ENCODE measurements around the gene NRG4. TPM values are rescaled to one million over a fixed set of nuclear protein-coding genes. Genes with fewer than 3 reads are reported as not detected.

The NRG4 gene
- total RNA-seq, 1 donor from 2014 or later, result 0.36 TPM

DNA sequence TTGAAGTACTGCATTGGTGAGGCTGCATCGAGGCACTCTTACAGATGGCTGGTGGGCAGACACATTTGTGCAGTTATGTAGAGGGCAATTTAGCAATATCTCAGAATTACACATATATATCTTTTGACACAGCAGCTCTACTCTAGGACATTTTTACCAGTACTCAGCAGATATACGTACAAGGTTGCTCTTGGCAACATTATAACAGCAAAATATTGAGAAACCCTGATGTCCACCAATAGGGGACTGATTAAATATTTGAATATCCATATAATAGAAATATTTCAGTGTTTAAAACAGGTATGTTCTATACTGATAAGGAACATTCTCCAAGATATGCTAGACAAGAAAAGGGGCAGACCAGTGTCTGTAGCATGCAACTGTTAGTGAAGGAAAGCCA, 116.5 kb downstream of the NRG4 start:
- H2AFZ ChIP-seq (replicated peaks), result no peak overlapping the region
- TF ChIP-seq, protein P1, sequence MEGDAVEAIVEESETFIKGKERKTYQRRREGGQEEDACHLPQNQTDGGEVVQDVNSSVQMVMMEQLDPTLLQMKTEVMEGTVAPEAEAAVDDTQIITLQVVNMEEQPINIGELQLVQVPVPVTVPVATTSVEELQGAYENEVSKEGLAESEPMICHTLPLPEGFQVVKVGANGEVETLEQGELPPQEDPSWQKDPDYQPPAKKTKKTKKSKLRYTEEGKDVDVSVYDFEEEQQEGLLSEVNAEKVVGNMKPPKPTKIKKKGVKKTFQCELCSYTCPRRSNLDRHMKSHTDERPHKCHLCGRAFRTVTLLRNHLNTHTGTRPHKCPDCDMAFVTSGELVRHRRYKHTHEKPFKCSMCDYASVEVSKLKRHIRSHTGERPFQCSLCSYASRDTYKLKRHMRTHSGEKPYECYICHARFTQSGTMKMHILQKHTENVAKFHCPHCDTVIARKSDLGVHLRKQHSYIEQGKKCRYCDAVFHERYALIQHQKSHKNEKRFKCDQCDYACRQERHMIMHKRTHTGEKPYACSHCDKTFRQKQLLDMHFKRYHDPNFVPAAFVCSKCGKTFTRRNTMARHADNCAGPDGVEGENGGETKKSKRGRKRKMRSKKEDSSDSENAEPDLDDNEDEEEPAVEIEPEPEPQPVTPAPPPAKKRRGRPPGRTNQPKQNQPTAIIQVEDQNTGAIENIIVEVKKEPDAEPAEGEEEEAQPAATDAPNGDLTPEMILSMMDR (IDR thresholded peaks at IDR 0.05), result no peak
- TF ChIP-seq EZH2phosphoT487 (IDR thresholded peaks at IDR 0.05), result no peak
- no peak for TF ChIP-seq EZH2 (IDR thresholded peaks at IDR 0.05)
- H3K4me3 ChIP-seq, result no peak overlapping the region
- H3K4me1 ChIP-seq, result no peaks in the 10 kb centered on the region
- DNase-seq (ENCODE audit: low spot score), result no peak
- H3K36me3 ChIP-seq, result no peaks in the 10 kb centered on the region
- no peaks in the 10 kb centered on the region for H3K9me3 Mint-ChIP-seq
- H3F3A ChIP-seq (ENCODE audit: low read depth), result peaks cover 2% of the 10 kb centered on the region
- H3K27ac ChIP-seq, result no peak overlapping the region
- no peaks in the 10 kb centered on the region for H3K27me3 Mint-ChIP-seq (ENCODE audit: insufficient read depth, low read depth)
- no peak overlapping the region for H3K27ac Mint-ChIP-seq
- H3K4me3 Mint-ChIP-seq, result no peak overlapping the region
- H3K9me3 ChIP-seq (ENCODE audit: low read depth), result no peaks in the 10 kb centered on the region
- no peaks in the 10 kb centered on the region for H3K79me2 ChIP-seq (ENCODE audit: low read depth)
- no peak overlapping the region for H3K9ac ChIP-seq
- no peaks in the 10 kb centered on the region for H3K27me3 ChIP-seq
- no peaks in the 10 kb centered on the region for H4K20me1 ChIP-seq (ENCODE audit: low read depth)
- peaks cover 2% of the 10 kb centered on the region for H3K36me3 Mint-ChIP-seq
- H3K4me2 ChIP-seq, result no peak overlapping the region
- no peaks in the 10 kb centered on the region for H3K4me1 Mint-ChIP-seq

DNA sequence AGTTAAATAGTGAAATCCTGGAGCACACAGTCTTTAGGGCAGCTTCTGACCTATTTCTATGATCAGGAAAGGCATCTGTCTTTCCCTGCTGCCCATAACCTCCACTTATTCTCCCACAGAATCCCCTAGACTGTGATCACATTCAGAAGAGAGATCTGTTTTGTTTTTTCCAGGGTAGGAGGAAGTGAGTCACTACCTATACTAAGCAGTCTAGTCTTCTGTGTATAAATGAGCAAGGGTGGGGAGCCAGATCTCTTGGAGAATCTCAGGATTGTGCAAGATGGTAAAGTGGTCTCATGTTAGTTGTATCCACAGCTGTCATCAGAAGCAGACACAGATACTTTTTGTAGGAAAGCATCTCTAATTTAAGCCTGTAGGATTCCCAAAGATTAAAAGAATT, 120.3 kb downstream of the NRG4 start:
- H3K27ac ChIP-seq, result no peak overlapping the region
- H3K27me3 ChIP-seq, result no peaks in the 10 kb centered on the region
- H3K4me1 Mint-ChIP-seq, result no peaks in the 10 kb centered on the region
- no peaks in the 10 kb centered on the region for H3K27me3 Mint-ChIP-seq (ENCODE audit: insufficient read depth, low read depth)
- no peaks in the 10 kb centered on the region for H3K9me3 ChIP-seq (ENCODE audit: low read depth)
- no peaks in the 10 kb centered on the region for H4K20me1 ChIP-seq (ENCODE audit: low read depth)
- no peak overlapping the region for H3K9ac ChIP-seq
- H3K27ac Mint-ChIP-seq, result no peak overlapping the region
- no peaks in the 10 kb centered on the region for H3F3A ChIP-seq (ENCODE audit: low read depth)
- no peaks in the 10 kb centered on the region for H3K9me3 Mint-ChIP-seq
- TF ChIP-seq, protein P1 (IDR thresholded peaks at IDR 0.05), result no peak
- TF ChIP-seq EZH2 (IDR thresholded peaks at IDR 0.05) (no peak), EZH2phosphoT487 (IDR thresholded peaks at IDR 0.05) (no peak)
- no peak overlapping the region for H2AFZ ChIP-seq (replicated peaks)
- H3K4me2 ChIP-seq, result no peak overlapping the region
- no peaks in the 10 kb centered on the region for H3K79me2 ChIP-seq (ENCODE audit: low read depth)
- H3K4me3 ChIP-seq, result no peak overlapping the region
- H3K4me3 Mint-ChIP-seq, result no peak overlapping the region
- DNase-seq (ENCODE audit: low spot score), result no peak
- peaks cover 5% of the 10 kb centered on the region for H3K36me3 Mint-ChIP-seq
- no peaks in the 10 kb centered on the region for H3K4me1 ChIP-seq
- H3K36me3 ChIP-seq, result no peaks in the 10 kb centered on the region

Small RNA genes within 50 kb of the gene (small RNA-seq; reads per million reads assigned to genes)
- gene RN7SL510P, result not detected

Other genes starting within 250 kb of the NRG4 start
- 21.8 and 25.8 TPM in 2 replicates for gene UBE2Q2, start 169.0 kb downstream of the NRG4 start, total RNA-seq (ENCODE audit: low replicate concordance)
- 58.4 and 70.9 TPM in 2 replicates for gene FBXO22, start 108.5 kb downstream of the NRG4 start, total RNA-seq (ENCODE audit: low replicate concordance)
- 0.43 and 1.1 TPM in 2 replicates for gene TMEM266, start 47.6 kb upstream of the NRG4 start, total RNA-seq (ENCODE audit: low replicate concordance)